NB4 (cell line): ENCODE data around the gene EXOC6B.
A peak's percentile ranks its signal among the peaks of the same experiment; 100 is the strongest.

ENCODE experiments used
- DNase-seq: peaks from one replicate; pipeline ENCODE4 v3.0.0; 2010; ENCODE audit warnings: low read depth
- H3K4me3 ChIP-seq: one replicate; pipeline ENCODE4 v1.5.1; 2011; ENCODE audit warnings: mild to moderate bottlenecking, low read depth, low read length, moderate library complexity
- CTCF ChIP-seq: IDR thresholded peaks from one replicate; pipeline ENCODE4 v1.5.1; 2012; ENCODE audit warnings: low read depth, low read length
- MAX ChIP-seq: IDR thresholded peaks from 2 replicates; pipeline ENCODE4 v1.6.1; 2011; ENCODE audit warnings: low read depth, low read length
- MYC ChIP-seq: IDR thresholded peaks from 2 replicates; pipeline ENCODE4 v1.6.1; 2011; ENCODE audit warnings: low read depth, low read length
- POLR2A ChIP-seq: IDR thresholded peaks from 2 replicates; pipeline ENCODE4 v1.6.1; 2011; ENCODE audit warnings: mild to moderate bottlenecking; ENCODE audit not compliant: insufficient read length; ENCODE audit errors: extremely low read depth

EXOC6B gene

GRCh38 chr2:72138921-72139381 lies 686.9 kb downstream of the EXOC6B start:
- no peak overlapping the region for H3K4me3 ChIP-seq
- TF ChIP-seq CTCF (no peak), MYC (no peak), POLR2A (no peak), MAX (no peak)
- DNase-seq, result no peak

- TF ChIP-seq MYC, result no peak
- TF ChIP-seq CTCF, result no peak
- TF ChIP-seq POLR2A, result no peak
- no peak for TF ChIP-seq MAX
These were observed 687.6 kb downstream of the EXOC6B start for GRCh38 chr2:72138011-72138881.

GRCh38 chr2:72137498-72138010 lies 688.3 kb downstream of the EXOC6B start:
- DNase-seq, result peak; percentile 63
- TF ChIP-seq CTCF (peak; percentile 96), MAX (no peak)
- H3K4me3 ChIP-seq, result no peak overlapping the region

More at GRCh38 chr2:72138011-72138881, 687.6 kb downstream of the EXOC6B start:
- no peak overlapping the region for H3K4me3 ChIP-seq
- no peak for DNase-seq

GRCh38 chr2:72136933-72137497 lies 688.8 kb downstream of the EXOC6B start:
- TF ChIP-seq MAX (no peak), POLR2A (no peak), MYC (no peak), CTCF (no peak)
- no peak for DNase-seq
- no peak overlapping the region for H3K4me3 ChIP-seq

- no peak for DNase-seq
- TF ChIP-seq MAX (no peak), CTCF (no peak), MYC (no peak)
- H3K4me3 ChIP-seq, result no peak overlapping the region
These were observed 689.5 kb downstream of the EXOC6B start for GRCh38 chr2:72136331-72136730.
